SK-N-SH treated with all-trans-retinoic acid at 6 μM for 48 hours (cell line): ENCODE measurements around the gene DPYSL4.

Experiments
- ATAC-seq: fragments of 200-7000 bp; cut with Tn5 transposase; 3 replicates; pipeline ENCODE4 v1.9.1; 2020; ENCODE audit warnings: mild to moderate bottlenecking, moderate library complexity
- ARNTL ChIP-seq: fragments of 450-650 bp; formaldehyde crosslinking; IDR thresholded peaks from 2 replicates; pipeline ENCODE4 v1.5.0; 2020; ENCODE audit warnings: low read depth, mild to moderate bottlenecking, moderate library complexity, borderline replicate concordance
- BACH2 ChIP-seq: fragments of 250-450 bp; sonication (Bioruptor Pico); IDR thresholded peaks from 2 replicates; pipeline ENCODE4 v1.9.0; 2021; ENCODE audit warnings: mild to moderate bottlenecking, borderline replicate concordance
- CSDC2 ChIP-seq: fragments of 250-450 bp; sonication (Bioruptor Pico); IDR thresholded peaks from 2 replicates; pipeline ENCODE4 v1.5.0; 2020; ENCODE audit warnings: mild to moderate bottlenecking, moderate library complexity
- CSRNP3 ChIP-seq: fragments of 250-450 bp; sonication (Bioruptor Pico); IDR thresholded peaks from 2 replicates; pipeline ENCODE4 v1.5.1; 2021; ENCODE audit warnings: mild to moderate bottlenecking, moderate library complexity
- ESRRG ChIP-seq: fragments of 250-450 bp; sonication (Bioruptor Pico); IDR thresholded peaks from 2 replicates; pipeline ENCODE4 v1.6.1; 2021; ENCODE audit warnings: mild to moderate bottlenecking
- GLIS3 ChIP-seq: fragments of 250-450 bp; sonication (Bioruptor Pico); IDR thresholded peaks from 2 replicates; pipeline ENCODE4 v1.5.0; 2020; ENCODE audit warnings: mild to moderate bottlenecking, moderate library complexity
- ISL1 ChIP-seq: fragments of 250-450 bp; sonication (Bioruptor Pico); IDR thresholded peaks from 2 replicates; pipeline ENCODE4 v2.1.2; 2022; ENCODE audit warnings: mild to moderate bottlenecking, moderate library complexity
- OSR1 ChIP-seq: fragments of 250-450 bp; sonication (Bioruptor Pico); IDR thresholded peaks from 2 replicates; pipeline ENCODE4 v1.8.0; 2022; ENCODE audit warnings: moderate library complexity, mild to moderate bottlenecking, inconsistent platforms
- PATZ1 ChIP-seq: fragments of 250-450 bp; sonication (Bioruptor Pico); IDR thresholded peaks from 2 replicates; pipeline ENCODE4 v1.8.0; 2020; ENCODE audit warnings: mild to moderate bottlenecking, moderate library complexity, borderline replicate concordance
- PPARA ChIP-seq: fragments of 250-450 bp; sonication (Bioruptor Pico); IDR thresholded peaks from 2 replicates; pipeline ENCODE4 v1.5.0; 2020; ENCODE audit warnings: mild to moderate bottlenecking, borderline replicate concordance
- RARB ChIP-seq: fragments of 250-450 bp; sonication (Bioruptor Pico); IDR thresholded peaks from 2 replicates; pipeline ENCODE4 v1.8.0; 2021; ENCODE audit warnings: mild to moderate bottlenecking, moderate library complexity
- SNAI2 ChIP-seq: fragments of 250-450 bp; sonication (Bioruptor Pico); IDR thresholded peaks from 2 replicates; pipeline ENCODE4 v1.5.0; 2020; ENCODE audit warnings: mild to moderate bottlenecking, moderate library complexity
- TCF4 ChIP-seq: fragments of 250-450 bp; sonication (Bioruptor Pico); IDR thresholded peaks from 2 replicates; pipeline ENCODE4 v1.8.0; 2021; ENCODE audit warnings: mild to moderate bottlenecking, moderate library complexity, borderline replicate concordance
- TOX ChIP-seq: fragments of 250-450 bp; sonication (Bioruptor Pico); IDR thresholded peaks from 2 replicates; pipeline ENCODE4 v1.8.0; 2021; ENCODE audit warnings: mild to moderate bottlenecking, moderate library complexity, borderline replicate concordance
- ZC3H10 ChIP-seq: fragments of 250-450 bp; sonication (Bioruptor Pico); IDR thresholded peaks from 2 replicates; pipeline ENCODE4 v1.5.1; 2021; ENCODE audit warnings: mild to moderate bottlenecking, moderate library complexity
- ZFP3 ChIP-seq: fragments of 250-450 bp; sonication (Bioruptor Pico); IDR thresholded peaks from 2 replicates; pipeline ENCODE4 v1.5.0; 2020; ENCODE audit warnings: mild to moderate bottlenecking, moderate library complexity
- ZFP30 ChIP-seq: fragments of 450-650 bp; formaldehyde crosslinking; IDR thresholded peaks from 2 replicates; pipeline ENCODE4 v1.5.0; 2022; ENCODE audit warnings: mild to moderate bottlenecking, moderate library complexity
- ZNF565 ChIP-seq: fragments of 450-650 bp; formaldehyde crosslinking; conservative IDR thresholded peaks from 2 replicates; pipeline ENCODE4 v1.5.0; 2020; ENCODE audit warnings: low read depth, mild to moderate bottlenecking, moderate library complexity
- ZNF70 ChIP-seq: fragments of 450-650 bp; formaldehyde crosslinking; IDR thresholded peaks from 2 replicates; pipeline ENCODE4 v1.5.0; 2020; ENCODE audit warnings: mild to moderate bottlenecking, moderate library complexity
- ZNF8 ChIP-seq: fragments of 450-650 bp; formaldehyde crosslinking; IDR thresholded peaks from 2 replicates; pipeline ENCODE4 v1.5.0; 2020; ENCODE audit warnings: mild to moderate bottlenecking, moderate library complexity
- TF ChIP-seq, protein P1 (sequence below): fragments of 250-450 bp; sonication (Bioruptor Pico); IDR thresholded peaks from 2 replicates; pipeline ENCODE4 v1.8.0; 2021; ENCODE audit warnings: low read depth, mild to moderate bottlenecking, moderate library complexity, borderline replicate concordance
- TF ChIP-seq, protein P2 (sequence below): fragments of 250-450 bp; sonication (Bioruptor Pico); IDR thresholded peaks from 2 replicates; pipeline ENCODE4 v1.5.0; 2020; ENCODE audit warnings: mild to moderate bottlenecking, moderate library complexity

The DPYSL4 gene

DNA sequence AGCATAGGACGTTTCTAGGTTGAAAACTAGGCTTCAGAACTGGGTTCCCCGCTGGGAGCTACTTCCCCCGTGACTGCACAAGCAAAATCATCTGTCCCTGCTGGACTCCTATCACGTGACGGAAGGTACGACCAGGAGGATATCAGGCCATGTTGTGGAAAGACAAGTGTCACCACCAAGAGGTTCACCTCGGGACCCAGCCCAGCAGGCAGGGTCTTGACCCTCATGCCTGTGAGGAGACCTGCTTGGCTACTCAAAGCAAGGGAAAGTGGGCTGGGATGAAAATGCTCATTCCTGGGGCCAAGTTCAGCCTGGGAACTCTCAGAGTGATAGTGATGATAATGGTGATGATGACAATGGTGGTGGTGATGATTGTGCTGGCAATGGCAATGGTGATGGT, 32.3 kb upstream of the DPYSL4 start (continued):
- TF ChIP-seq, protein P1, sequence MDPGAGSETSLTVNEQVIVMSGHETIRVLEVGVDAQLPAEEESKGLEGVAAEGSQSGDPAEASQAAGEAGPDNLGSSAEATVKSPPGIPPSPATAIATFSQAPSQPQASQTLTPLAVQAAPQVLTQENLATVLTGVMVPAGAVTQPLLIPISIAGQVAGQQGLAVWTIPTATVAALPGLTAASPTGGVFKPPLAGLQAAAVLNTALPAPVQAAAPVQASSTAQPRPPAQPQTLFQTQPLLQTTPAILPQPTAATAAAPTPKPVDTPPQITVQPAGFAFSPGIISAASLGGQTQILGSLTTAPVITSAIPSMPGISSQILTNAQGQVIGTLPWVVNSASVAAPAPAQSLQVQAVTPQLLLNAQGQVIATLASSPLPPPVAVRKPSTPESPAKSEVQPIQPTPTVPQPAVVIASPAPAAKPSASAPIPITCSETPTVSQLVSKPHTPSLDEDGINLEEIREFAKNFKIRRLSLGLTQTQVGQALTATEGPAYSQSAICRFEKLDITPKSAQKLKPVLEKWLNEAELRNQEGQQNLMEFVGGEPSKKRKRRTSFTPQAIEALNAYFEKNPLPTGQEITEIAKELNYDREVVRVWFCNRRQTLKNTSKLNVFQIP (CRISPR knock-in tag) = no peak
- TF ChIP-seq PATZ1 (CRISPR knock-in tag) (no peak), ZNF8 (CRISPR knock-in tag) (no peak)

DNA sequence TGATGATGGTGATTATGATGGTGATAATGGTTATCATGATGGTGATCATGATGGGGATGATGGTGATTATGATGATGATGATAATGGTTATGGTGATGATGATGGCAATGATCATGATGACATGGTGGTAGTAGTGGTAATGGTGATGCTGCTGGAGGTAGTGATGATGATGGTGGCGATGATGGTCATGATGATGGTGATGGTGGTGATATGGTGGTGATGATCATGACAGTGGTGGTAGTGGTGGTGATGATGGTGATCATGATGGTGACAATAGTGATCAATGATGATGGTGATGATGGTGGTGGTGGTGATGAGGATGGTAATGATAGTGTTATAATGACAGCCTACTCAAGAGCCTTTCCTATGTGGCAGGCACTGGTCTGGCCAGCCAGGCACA, 31.8 kb upstream of the DPYSL4 start:
- TF ChIP-seq, protein P2, sequence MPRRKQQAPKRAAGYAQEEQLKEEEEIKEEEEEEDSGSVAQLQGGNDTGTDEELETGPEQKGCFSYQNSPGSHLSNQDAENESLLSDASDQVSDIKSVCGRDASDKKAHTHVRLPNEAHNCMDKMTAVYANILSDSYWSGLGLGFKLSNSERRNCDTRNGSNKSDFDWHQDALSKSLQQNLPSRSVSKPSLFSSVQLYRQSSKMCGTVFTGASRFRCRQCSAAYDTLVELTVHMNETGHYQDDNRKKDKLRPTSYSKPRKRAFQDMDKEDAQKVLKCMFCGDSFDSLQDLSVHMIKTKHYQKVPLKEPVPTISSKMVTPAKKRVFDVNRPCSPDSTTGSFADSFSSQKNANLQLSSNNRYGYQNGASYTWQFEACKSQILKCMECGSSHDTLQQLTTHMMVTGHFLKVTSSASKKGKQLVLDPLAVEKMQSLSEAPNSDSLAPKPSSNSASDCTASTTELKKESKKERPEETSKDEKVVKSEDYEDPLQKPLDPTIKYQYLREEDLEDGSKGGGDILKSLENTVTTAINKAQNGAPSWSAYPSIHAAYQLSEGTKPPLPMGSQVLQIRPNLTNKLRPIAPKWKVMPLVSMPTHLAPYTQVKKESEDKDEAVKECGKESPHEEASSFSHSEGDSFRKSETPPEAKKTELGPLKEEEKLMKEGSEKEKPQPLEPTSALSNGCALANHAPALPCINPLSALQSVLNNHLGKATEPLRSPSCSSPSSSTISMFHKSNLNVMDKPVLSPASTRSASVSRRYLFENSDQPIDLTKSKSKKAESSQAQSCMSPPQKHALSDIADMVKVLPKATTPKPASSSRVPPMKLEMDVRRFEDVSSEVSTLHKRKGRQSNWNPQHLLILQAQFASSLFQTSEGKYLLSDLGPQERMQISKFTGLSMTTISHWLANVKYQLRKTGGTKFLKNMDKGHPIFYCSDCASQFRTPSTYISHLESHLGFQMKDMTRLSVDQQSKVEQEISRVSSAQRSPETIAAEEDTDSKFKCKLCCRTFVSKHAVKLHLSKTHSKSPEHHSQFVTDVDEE (CRISPR knock-in tag) = no peak
- TF ChIP-seq OSR1 (no peak), ZC3H10 (CRISPR knock-in tag) (no peak), ZFP3 (CRISPR knock-in tag) (no peak), GLIS3 (CRISPR knock-in tag) (no peak), CSDC2 (CRISPR knock-in tag) (no peak), ZNF70 (CRISPR knock-in tag) (no peak), ZFP30 (CRISPR knock-in tag) (no peak), ZNF8 (CRISPR knock-in tag) (no peak), TCF4 (CRISPR knock-in tag) (no peak), PPARA (CRISPR knock-in tag) (no peak), BACH2 (CRISPR knock-in tag) (no peak), ZNF565 (CRISPR knock-in tag) (no peak), CSRNP3 (CRISPR knock-in tag) (no peak), ESRRG (CRISPR knock-in tag) (no peak), ARNTL (CRISPR knock-in tag) (no peak)
- TF ChIP-seq, protein P1 (CRISPR knock-in tag) = no peak
- no peak for ATAC-seq

- no peak for ATAC-seq
- TF ChIP-seq ZC3H10 (CRISPR knock-in tag) (no peak), BACH2 (CRISPR knock-in tag) (no peak), PATZ1 (CRISPR knock-in tag) (no peak), TCF4 (CRISPR knock-in tag) (no peak), ISL1 (no peak), OSR1 (no peak), ESRRG (CRISPR knock-in tag) (no peak), GLIS3 (CRISPR knock-in tag) (no peak), ZNF565 (CRISPR knock-in tag) (no peak), RARB (CRISPR knock-in tag) (no peak), TOX (no peak), SNAI2 (CRISPR knock-in tag) (no peak), PPARA (CRISPR knock-in tag) (no peak)
- TF ChIP-seq, protein P2 (CRISPR knock-in tag) = no peak
Observed at GRCh38 chr10:132155723-132156381, 30.9 kb upstream of the DPYSL4 start.
